Activated CD8-positive, alpha-beta memory T cell treated with anti-CD3 and anti-CD28 coated beads for 4 hours (primary cell): Measurements from ENCODE around the gene HDDC2.

Experiments
- DNase-seq, 2 donors: peaks; one replicate each; pipeline ENCODE4 v3.0.0-alpha.2; 2020; ENCODE audit warnings: low read depth in 2 of 2

HDDC2 gene

DNA sequence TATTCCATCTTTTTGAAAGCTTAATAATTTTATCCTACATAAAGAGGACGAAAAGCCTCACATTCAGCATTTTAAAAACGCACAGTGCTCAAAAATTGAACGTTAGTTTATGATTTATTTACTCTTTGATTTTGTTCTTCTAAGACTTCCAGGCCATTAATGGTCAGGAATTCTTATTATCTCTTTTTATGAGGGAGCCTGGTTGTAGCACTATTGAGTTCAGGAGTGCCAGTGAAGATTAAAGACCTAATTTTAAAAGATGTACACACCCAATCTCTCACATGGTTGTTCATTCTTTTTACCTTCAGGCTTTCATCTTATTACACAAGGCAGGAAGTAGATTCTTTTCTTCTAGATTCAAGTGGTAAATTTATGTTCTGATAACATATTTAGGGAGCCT lies 68.6 kb downstream of the HDDC2 start:
- DNase-seq: no peak

GRCh38 chr6:125232466-125232865 lies 69.3 kb downstream of the HDDC2 start:
- DNase-seq: no peak

DNA sequence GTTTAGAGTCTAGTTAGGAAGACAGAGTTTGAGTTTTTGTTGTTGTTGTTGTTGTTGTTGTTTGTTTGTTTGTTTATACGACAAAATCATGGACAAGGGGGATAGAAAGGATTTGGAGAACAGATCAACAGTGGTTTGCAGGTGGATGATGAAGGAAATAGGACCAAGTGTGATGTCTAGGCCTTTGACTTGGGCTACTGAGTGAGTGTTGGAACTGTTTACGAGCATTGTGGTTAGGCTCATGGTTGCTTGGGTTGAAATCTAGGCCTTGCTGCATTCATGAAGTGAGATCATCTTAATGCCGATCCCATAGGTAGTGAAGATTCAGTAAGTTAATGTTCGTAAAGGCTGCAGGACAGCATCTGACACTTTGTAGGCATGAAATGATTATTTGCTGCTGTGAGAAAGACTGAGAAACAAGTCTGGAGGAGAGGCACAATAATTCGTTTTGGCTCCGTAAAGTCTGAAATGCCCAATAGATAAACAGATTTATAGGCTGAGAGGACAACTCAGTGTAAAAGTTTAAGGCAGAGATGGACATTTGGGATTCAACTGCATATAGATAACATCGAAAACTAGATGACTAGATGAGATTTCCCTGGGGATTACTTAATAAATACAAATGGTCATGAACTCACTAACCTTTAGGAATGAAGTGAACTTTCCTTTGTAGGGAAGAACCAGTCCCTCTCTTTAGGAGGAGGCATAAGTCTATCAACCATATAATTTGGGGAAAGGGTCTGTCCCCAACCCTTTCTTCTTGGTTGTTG lies 70.0 kb downstream of the HDDC2 start:
- DNase-seq: no peak

GRCh38 chr6:125231133-125231532 lies 70.6 kb downstream of the HDDC2 start:
- DNase-seq: no peak

- DNase-seq: no peak
These were observed 71.1 kb downstream of the HDDC2 start for GRCh38 chr6:125230674-125231073.

DNA sequence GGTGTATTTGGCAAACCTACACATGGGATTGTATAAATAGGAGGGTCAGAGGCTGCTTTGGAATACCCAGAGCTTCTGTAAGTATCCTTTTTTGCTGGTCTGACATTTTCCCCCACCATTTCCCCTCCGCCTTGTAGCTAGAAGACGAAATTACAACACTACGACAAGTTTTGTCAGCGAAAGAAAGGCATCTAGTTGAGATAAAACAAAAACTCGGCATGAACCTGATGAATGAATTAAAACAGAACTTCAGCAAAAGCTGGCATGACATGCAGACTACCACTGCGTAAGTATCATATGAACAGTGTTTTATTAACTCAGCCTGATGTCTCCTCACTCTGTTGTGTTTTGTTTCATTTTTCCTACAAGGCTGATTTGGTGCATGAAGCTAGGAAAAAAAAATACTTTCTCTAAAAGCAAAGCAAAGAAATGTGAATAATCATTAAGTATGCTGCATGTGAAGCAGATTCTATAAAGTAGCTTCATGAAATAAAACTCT lies 72.7 kb downstream of the HDDC2 start:
- DNase-seq: no peak

- no peak for DNase-seq
These were observed 74.5 kb downstream of the HDDC2 start for GRCh38 chr6:125227244-125227643.
